SK-N-SH (cell line): ENCODE measurements around the gene CNTNAP5.

Experiments used
- CHD2 ChIP-seq: fragments of 150-350 bp; IDR thresholded peaks from 2 replicates; pipeline ENCODE4 v1.6.1; 2018; ENCODE audit warnings: low read length; ENCODE audit not compliant: partially characterized antibody
- CTCF ChIP-seq: fragments of 200-600 bp; sonication (generic); IDR thresholded peaks from 2 replicates; pipeline ENCODE4 v1.6.1; 2017; ENCODE audit warnings: antibody characterized with exemption, mild to moderate bottlenecking, moderate library complexity
- FOXM1 ChIP-seq: IDR thresholded peaks from 2 replicates; pipeline ENCODE4 v1.4.0; 2012; ENCODE audit warnings: low read depth, mild to moderate bottlenecking
- JUND ChIP-seq: IDR thresholded peaks from 2 replicates; pipeline ENCODE4 v1.4.0; 2012
- POLR2AphosphoS5 ChIP-seq: IDR thresholded peaks from 2 replicates; pipeline ENCODE4 v1.6.1; 2012; ENCODE audit warnings: low read depth, low read length
- RAD21 ChIP-seq: IDR thresholded peaks from 2 replicates; pipeline ENCODE4 v1.6.1; 2012; ENCODE audit warnings: mild to moderate bottlenecking, low read length
- REST ChIP-seq: IDR thresholded peaks from 2 replicates; pipeline ENCODE4 v1.6.1; 2012; ENCODE audit warnings: mild to moderate bottlenecking, low read depth, low read length, moderate library complexity
- RXRA ChIP-seq: IDR thresholded peaks from 2 replicates; pipeline ENCODE4 v1.4.0; 2012; ENCODE audit warnings: low read depth, mild to moderate bottlenecking, borderline replicate concordance
- TAF1 ChIP-seq: IDR thresholded peaks from 2 replicates; pipeline ENCODE4 v1.6.1; 2012; ENCODE audit warnings: low read depth, mild to moderate bottlenecking, low read length, moderate library complexity, borderline replicate concordance
- TCF12 ChIP-seq: IDR thresholded peaks from 2 replicates; pipeline ENCODE4 v1.4.0; 2012
- USF1 ChIP-seq: IDR thresholded peaks from 2 replicates; pipeline ENCODE4 v1.4.0; 2012; ENCODE audit warnings: low read depth, borderline replicate concordance
- USF2 ChIP-seq: fragments of 150-350 bp; IDR thresholded peaks from 2 replicates; pipeline ENCODE4 v1.6.1; 2017; ENCODE audit warnings: antibody characterized with exemption, low read length, low read depth, borderline replicate concordance

- TF ChIP-seq FOXM1 (no peak), CTCF (no peak), REST (no peak), USF1 (no peak), JUND (no peak), CHD2 (no peak), USF2 (no peak), POLR2AphosphoS5 (no peak), TCF12 (no peak), RAD21 (no peak), TAF1 (no peak), RXRA (no peak)
Observed at GRCh38 chr2:124609667-124610066, 584.6 kb downstream of the CNTNAP5 start.
